Measurements from ENCODE around the gene CTIF.

The CTIF gene

DNA sequence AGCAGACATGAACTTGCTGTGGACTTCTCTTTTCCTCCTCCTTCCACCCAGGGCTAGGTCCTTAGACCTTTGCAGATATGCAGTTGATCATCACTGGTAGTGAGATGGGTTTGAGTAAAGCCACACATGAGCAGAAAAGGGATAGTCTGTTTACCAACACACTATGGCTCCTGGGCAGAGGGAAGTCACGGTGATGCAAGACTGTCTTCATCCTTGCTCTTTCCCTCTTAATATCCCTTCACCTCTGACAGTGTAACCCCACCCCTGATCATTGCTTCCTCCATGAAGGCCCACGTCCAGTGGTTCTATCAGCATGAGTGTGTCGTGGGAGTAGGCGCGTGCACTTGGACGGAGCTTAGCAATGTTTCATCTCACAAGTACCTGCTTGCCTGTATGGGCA, 223.2 kb downstream of the CTIF start:
- no peak for DNase-seq

DNA sequence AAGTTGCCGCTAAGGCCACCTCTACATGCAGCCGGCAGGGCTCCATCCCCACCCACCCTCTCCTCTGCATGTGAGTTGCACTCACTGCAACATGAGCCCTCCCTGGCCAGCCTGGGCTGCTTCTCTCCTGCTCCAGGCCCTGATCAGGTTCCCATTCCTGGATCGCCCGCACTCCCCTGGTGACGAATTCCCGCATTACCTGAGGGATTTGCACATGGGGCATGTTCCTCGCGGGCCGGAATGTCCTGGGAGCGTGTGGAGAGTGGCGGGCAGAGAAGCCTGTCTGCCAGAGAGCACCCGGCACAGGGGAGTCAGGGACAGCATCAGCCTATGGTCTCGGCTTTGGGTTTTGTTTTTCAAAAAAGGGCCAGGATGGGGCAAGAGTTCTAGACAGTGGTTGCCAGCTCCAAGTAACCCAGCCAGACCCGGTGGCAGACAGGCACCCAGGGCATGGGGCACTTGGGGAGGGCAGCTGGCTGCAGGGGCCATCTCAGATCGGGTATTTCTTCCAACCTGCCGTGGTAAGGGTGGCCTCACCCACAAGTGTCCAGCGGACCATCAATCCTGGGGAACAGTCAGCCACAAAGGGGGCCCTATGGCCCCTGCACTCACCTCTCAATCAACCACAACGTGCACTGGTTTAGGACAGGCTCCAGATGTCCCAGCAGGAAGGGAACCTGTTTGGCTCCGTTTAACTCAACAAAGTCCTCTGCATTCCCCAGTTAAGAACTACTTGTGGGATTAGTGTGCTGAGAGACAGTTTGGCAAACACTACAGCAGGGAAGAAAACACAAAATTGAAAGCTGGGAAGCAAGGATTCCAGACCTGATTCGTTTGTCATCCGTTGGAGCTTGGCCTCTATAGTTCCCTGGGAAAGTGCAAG, 224.2 kb downstream of the CTIF start:
- DNase-seq = no peak

DNA sequence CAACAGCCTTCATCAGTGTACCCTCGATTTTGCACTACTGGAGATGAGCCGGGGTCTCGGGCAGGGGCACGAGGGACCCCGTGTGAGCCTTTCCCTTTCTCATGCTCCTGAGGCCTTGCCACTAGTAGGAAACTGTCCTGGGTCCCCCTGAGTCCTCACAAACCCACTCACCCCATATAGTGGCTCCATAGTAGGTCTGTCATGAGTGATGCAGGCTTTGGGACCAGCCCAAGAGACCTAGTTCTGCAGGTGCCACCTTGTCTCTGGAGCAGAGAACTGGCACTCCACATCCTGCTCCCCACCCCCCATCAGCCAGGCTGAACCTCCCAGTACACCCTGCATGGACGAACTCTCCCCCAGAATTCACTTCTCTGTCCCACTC, 224.9 kb downstream of the CTIF start:
- DNase-seq = no peak

DNA sequence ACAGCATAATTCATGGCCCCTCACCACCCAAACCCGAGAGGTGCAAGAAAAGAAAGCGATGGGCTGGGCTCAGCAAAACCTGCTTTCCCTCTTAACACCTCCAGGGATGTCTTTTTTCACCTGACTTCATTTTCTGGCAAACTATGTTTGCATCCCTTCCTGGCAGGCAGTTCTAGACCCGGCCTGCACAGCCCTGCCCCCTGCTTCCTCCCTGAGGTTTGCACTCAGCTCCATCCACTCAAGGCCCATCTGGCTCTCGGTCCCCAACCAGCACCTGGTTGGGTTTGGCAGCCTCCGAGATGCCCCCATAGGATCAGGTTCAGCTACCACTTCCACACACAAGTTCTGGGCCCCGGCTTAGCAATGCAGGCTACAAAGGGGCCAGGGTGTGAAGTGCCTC, 226.2 kb downstream of the CTIF start:
- DNase-seq = no peak

DNA sequence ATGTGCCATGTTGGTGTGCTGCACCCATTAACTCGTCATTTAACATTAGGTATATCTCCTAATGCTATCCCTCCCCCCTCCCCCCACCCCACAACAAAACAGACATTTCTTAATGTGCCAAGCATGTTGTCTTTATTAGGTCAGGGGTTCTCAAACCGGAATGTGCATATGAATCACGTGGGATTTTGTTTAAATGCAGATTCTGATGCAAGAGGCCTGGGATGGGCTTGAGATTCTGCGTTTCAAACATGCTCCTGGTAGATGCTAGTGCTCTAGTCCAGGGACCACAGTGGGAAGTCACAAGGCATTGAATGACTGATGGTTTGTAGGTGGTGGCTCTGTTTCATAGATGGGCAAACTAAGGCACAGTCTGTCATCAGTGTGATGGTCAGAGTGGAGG, 227.2 kb downstream of the CTIF start:
- no peak for DNase-seq

DNA sequence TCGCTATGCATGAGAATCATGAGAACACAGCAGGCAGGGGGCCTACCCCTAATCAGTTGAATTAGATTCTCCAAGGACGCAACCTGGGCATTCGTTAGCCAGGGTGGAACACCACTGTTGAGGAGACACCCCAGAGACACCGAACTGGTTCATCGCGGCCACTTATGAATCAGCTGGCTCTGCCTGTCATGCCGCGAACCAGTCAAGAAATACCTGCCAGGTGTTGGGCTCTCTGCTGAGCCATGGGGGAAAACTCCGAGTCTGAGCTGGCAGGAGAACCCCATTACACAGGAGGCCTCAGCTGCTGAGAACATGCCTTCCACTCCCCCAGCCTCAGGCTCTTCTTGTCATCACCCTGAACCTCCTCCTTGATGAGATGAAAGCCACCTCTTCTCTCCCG, 227.7 kb downstream of the CTIF start:
- DNase-seq = no peak

DNA sequence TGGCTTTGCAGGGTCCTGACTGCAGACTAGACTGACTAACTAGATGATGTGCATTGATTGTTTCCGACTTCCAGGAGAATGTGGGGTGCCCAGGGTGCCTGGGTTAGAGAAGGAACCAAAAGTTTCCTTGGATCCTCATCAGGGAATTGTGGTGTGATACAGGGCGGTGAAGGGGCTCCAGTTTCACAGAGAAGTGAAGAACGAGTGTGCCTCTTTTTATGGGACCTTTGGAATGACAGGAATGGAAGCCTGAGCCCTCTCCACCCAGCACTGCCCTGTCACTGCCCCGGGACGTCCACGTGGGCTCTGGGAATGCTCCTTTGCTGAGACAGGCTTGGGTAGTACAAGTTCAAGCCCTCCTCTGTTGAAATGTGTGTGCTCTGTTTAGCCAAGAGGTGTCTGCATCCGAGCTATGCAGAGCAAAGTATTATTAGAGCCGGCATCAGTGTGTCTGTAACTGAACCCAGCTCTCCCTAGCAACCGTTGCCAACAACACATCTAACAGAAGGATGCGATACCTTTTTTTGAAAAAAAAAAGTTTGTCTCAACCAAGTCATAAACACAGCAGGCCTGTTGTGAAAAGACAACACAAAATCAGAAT, 228.4 kb downstream of the CTIF start:
- no peak for DNase-seq

DNA sequence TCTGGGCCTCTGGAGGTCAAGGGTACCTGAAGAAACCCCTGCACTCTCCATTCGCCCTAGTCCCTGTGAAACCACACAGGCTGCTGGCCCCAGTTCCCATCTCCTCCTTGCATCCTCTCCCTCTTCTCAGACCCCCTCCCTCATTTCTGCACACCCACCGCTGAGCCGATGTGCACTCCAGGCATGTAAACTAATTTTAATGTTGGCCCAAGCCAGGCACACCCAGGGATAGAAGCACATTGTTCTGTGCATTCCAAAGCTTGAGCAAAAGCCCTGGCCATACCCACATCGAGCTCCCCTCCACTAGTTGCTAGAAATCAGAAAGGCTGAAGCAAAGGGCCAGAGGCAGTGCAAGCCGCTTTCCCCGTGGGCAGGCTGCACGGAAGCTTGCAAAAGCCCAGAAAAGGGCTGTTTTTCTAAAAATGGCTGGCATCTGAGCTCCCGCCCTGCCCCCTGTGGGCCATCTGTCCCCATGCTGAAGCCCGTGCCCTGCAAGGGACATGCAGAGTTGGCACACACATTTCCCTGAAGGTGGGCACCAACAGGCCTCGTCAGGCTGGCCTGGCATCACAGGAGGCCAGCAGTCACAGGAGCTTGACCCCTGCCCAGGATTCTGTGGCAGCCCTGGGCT, 230.3 kb downstream of the CTIF start:
- DNase-seq = no peak

DNA sequence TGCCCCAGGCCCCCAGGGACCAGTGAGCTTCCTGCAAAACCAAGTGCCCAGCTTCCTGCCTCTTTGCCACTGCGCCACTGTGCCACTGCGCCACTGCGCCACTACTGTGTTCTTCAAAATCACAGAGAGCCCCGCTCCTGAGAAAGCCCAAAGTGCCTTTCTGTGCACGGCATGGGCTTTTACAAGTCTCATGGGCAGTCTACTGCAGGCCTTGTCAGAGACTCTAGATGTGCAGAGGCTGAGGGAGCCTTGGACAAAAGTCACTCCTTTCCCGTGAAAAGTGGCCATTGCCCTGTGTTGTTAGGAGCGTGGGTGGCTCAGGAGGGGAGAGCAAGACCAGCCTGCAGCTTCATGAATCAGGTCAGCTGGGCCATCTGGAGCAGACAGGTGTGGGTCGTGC, 231.4 kb downstream of the CTIF start:
- no peak for DNase-seq

DNA sequence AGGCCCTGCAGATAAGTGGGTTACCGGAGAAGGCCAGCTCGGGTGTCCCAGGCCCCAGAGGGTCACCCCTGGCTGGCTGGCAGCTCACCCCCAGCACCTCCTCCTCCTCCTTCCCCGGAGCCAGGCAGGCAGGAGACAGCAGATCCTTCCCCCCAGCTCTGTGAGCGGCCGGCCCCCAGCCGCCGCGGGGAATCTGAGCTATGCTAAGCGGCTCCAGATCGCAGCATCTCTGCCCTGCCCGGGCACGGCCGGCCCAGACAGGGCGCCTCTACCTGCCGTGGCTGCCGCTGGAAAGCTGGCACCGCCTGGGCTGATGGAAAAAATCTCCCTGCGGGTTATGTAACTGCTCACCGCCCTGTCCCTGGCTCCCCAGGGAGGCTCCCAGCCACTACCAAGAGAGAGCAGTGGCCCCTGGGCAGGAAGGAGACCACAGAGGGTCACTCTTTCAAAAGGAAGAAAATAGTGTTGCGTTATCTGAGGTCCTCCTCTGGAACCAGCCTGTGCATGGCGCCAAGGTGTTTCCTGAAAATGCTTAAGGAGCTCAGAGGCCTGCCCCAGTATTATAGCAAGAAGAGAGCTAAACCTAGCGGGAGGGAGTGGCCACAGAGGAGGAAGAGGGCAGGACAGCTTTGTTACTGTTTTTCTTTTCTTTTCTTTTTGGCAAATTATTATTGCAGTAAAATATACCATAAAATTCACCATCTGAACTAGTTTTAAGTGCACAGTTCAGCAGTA, 233.0 kb downstream of the CTIF start:
- no peak for DNase-seq

DNA sequence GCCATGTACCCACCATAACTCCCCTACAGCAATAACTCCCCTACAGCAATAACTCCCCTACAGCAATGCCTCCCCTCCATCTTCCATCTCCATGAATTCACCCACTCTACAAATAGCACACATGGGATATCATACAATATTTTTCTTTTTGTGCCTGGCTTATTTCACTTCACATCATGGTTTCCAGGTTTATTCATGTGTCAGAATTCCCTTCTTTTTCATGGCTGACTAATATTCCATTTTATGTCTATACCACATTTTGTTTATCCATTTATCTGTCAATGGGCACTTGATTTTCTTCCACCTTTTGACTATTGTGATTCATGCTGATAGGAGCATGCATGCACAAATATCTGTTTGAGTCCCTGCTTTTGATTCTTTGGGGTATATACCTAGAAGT, 233.6 kb downstream of the CTIF start:
- no peak for DNase-seq

DNA sequence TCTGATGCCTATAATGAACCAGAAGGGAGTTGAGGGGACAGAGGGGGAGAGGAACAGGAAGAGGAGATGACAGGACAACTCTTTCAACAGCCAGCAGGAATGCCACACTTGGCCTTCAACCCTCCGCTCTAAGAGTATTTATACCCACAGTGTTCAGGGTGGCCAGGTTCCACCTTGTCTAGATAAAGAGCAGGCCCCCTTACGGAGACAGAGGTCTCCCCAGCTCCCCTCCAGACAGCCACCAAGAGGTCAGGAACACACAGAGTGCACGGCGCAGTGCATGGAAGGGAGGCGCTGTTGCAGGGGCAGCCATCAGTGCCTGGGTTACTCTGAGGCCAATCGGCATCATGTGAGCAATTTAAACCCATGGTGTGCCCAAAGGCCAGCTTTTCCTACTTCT, 235.0 kb downstream of the CTIF start:
- no peak for DNase-seq

DNA sequence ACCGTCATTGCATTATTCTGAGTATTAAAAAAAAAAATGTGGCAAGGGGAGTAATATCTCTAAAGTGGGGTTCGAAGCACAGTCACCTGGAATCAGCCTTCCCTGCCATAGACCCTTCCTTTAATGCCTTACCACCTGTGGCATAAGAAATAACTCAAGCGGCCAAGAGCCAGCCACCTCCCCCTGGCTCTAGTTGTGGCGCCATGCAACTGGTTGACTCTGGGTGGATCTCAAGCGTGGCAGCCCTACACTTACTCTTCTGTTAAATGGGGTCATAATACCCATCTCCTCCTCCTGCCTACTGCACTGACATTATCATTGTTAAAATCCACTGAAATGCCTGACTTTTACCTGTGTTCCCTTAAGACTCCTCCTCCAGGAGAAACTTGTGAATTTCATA, 236.1 kb downstream of the CTIF start:
- DNase-seq = no peak

DNA sequence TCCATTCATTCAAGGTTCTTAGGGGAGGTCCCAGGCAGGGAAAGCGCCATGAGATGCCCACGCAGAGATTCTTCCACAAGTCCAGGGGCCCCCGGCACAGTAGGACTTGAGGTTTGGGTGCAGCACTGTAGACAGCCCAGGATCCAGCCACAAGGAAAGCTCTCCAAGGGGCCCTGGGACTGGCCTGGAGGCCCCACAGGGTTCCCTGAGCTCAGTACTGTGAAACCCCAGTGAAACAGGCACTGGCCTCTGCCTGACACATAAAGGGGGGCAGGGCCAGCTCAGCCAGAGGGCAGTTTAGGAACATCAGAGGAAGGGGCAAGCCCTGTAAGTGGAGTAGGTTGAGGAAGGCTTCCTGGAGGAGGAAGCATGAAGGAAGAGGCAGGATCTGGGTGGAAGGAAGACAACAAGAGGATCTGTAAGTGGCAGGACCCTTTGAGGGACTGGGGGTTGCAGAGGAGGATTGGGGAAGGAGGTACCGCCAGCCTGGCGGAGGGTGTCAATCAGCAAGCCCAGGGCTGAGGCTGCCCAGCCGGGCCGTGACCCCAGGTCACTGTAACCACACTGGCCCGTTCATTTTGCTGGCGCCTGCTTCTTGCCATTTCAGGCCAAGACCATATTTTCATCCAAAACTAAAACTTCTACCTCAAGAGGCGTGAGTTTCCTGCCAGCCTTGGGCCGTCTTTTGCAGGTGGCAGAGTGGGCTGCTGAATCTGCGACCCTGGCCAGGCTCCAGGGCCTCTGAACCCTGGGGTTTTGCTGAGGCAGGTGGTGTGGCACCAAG, 236.7 kb downstream of the CTIF start:
- DNase-seq = no peak

DNA sequence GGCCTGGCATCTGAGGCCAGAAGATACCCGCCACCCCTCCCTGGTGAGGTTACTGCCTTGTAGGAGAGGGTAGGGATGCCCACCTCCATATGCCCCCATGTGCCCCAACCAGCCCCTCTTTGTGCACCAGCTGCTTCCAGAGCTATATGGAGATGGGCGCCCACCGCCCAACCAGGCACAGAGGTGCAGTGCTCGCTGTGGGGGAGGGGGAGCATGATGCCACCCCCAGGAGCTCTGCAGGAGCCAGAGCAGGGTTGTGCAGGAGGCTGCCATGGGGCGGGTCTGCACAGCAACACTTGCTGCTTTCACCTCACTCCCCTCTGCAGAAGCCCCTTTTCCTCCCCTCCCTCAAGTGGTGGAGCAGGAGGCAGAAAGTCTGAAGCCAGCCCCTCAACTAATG, 237.3 kb downstream of the CTIF start:
- no peak for DNase-seq

DNA sequence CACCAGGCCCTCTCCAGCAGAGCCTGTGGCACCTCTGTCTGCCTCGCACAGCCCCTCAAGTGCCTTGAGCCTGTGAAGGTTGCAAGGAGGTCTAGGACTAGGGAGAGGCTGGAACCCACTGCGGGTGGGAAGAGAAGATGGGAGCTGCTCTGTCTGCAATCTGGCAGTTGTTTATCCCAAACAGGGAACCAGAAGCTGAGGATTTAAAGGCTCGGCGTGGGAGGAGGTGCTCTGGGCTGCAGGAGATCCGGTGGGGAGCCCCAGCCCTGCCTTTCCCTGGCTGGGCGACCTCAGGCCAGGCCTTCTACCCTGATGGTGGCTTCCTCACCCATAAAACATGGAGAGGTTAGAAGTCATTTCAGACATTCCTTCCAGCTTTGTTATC, 237.8 kb downstream of the CTIF start:
- no peak for DNase-seq

DNA sequence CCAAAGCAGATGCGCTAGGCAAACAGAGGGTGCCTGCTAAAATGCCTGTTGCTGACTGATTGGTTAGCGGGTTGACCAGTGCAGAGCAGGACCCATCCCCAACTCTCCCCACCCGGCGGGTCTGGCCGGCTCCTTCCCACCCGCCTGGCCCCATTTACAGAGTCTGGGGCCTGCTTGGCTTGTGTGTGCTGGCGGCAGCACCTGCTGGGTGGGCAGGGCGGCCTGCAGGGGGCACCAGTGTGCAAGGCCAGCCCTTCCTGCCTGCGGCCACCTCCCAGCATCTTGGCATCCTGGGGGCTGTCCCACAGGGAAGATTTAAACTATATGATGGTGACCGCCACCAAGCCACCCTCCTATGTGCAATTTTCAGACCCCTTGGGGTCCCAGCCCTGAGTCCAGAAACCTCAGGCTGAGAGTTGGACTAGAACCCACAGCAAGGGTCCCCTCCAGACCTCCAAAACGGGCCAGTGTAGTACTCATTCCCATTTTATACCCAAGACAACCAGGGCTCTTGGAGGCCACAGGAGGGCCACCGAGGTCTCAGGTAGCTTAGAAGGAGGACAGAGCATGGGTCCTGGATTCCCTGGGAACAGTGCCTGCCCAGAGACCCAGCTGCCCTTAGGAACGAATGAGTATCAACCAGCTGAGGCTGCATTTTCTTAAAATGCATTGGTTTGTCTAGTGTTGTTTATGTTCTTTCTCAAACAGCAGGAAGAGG, 238.4 kb downstream of the CTIF start:
- DNase-seq = no peak

DNA sequence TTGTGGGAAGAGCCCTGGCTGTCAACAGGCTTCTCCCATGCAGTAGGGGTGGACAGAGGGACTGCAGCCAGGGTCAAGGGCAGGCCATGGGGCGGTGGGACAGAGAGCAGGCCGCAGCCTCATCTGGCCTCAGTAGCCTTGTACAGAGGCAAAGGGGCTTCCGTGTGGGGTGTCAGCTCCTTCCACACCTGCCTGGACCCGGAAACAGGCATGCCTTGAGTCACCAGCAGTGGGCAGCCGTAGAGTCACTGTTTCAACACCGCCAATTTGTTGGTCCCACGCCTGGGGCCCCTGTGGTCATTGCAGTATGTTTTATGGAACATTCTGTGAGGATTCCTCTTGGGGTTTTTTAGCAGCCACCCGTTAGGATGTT, 238.9 kb downstream of the CTIF start:
- no peak for DNase-seq

DNA sequence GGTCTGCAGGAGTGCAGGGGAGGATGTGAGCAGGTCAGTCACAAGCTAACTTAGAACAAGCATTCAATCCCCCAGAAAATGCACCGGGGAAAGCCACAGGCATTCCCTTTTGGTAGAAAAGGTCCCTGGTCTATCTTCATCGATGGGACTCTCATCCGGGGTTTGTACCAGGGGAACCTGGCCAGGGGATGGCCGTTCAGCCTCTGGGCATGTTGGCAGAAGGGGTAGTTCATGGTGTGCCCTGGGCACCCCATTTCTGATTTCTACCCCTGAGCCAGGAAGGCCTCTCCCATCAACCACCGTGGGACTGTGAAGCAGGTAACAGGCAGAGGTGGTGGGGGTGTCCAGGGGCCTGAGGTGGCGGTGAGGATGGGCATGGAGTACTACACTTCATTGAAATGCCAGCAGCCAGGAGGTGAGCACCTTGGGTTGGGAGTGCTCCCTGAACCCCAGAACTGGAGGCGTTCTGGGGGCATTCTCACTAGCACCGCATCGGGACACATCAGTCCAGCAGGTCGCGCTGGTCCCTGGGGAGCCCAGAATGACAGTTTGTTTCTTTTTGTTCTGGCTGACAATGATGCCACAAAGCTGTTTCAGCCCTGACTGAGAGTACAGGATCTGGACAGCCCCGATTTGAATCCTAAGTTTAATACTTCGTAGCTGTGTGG, 239.6 kb downstream of the CTIF start:
- DNase-seq = no peak

DNA sequence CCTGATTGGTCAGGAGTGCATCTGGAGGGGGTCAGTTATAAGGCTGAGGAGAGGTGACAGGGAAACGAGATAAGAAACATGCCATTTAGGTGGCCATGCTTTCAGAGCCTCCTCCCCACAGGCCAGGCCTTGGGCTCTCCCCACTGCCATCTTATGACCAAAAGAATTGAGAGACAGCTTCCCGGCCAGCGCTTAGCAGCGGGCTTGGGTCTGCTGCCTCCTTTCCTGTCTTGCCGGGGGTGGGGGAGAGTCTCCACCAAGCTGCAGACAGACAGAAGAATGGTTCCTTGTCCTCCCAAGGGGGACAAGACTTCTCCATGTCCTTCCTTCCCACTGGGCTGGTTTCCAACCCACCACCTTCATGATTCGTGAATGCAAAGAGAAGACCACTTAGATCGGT, 240.6 kb downstream of the CTIF start:
- no peak for DNase-seq

DNA sequence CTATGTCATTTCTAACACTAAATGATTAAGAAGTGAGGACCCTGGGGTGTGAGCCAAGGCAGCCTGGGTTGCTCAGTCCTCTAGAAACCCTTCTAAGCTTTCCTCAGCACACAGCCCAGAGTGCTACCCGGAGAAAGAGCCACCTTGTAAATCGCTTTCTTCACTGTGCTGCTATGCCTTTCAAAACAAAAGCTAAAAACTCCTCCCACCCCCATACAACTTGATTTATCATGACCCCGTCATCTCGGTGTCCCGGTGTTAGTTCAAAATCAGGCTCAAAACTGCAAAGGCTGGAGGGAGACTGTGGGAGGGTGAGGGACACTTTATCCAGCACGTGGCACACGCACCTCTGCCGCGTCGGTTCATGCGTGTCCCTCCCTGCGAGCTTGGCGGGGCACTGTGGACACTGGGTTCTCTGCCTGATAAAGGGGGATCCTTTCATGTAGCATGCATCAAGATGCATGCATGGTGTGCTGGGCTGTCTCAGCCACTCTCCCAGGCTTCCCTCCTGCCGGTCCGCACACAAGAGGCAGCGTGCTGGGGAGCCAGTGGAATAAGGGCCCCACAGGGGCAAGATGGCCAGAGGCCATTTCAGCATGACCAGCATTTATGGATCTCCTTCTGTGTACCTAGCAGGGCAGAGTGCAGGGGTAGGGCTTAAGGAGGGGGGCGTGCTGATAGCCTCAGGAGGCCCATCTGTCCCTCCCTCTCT, 241.5 kb downstream of the CTIF start:
- DNase-seq = no peak

Measured in SIG-M5 (cell line).